ENCODE results near the gene RIPOR2. TPM values are rescaled to one million over a fixed set of nuclear protein-coding genes. Genes with fewer than 3 reads are reported as not detected.

Gene RIPOR2
- total RNA-seq, 1 donor from 2014 or later = 1.6 TPM

DNA sequence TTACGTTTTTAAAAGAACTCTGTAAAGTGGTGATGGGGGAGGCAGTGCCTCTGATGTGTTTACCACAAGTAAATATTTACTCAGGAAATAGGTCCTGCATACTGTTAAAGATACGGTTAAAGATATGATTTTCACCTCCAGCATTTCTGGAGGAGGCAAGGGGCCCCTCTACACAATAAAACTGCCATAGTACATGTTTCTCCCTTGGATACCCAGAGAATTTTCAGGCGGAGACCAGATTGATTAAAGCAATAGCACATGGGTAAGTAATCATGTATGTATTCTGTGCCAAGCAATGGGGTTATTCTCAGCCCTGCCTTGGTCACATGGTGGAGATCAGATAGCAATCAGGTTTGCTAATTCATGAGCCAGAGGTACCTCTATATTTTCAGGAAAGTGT, 9.6 kb downstream of the RIPOR2 start:
- TF ChIP-seq, protein P1, sequence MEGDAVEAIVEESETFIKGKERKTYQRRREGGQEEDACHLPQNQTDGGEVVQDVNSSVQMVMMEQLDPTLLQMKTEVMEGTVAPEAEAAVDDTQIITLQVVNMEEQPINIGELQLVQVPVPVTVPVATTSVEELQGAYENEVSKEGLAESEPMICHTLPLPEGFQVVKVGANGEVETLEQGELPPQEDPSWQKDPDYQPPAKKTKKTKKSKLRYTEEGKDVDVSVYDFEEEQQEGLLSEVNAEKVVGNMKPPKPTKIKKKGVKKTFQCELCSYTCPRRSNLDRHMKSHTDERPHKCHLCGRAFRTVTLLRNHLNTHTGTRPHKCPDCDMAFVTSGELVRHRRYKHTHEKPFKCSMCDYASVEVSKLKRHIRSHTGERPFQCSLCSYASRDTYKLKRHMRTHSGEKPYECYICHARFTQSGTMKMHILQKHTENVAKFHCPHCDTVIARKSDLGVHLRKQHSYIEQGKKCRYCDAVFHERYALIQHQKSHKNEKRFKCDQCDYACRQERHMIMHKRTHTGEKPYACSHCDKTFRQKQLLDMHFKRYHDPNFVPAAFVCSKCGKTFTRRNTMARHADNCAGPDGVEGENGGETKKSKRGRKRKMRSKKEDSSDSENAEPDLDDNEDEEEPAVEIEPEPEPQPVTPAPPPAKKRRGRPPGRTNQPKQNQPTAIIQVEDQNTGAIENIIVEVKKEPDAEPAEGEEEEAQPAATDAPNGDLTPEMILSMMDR (conservative IDR thresholded peaks at IDR 0.05; ENCODE audit: low read depth, low read length) = no peak
- DNase-seq (ENCODE audit: low read depth) = no peak
- no peak overlapping the region for H3K4me3 ChIP-seq (ENCODE audit: low read depth, low read length)

DNA sequence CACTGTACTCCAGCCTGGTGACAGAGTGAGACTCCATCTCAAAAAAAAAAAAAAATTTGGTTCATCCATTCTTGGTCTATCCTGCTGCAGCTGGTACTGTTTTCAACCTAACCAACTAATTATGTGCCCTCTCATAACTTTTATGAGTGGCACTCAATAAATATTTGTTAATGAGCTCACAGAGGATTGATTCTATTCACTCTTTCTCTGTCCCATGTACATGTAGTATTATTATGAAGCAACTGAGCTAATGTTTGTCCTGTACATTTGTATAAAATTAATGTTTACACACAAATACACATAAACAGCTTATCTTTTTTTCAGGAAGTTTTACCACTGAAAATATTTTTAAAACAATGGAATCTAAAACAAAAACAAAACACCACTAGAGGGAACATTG, 10.1 kb downstream of the RIPOR2 start:
- DNase-seq (ENCODE audit: low read depth) = no peak
- TF ChIP-seq, protein P1 (conservative IDR thresholded peaks at IDR 0.05; ENCODE audit: low read depth, low read length) = no peak
- H3K4me3 ChIP-seq (ENCODE audit: low read depth, low read length) = no peak overlapping the region

DNA sequence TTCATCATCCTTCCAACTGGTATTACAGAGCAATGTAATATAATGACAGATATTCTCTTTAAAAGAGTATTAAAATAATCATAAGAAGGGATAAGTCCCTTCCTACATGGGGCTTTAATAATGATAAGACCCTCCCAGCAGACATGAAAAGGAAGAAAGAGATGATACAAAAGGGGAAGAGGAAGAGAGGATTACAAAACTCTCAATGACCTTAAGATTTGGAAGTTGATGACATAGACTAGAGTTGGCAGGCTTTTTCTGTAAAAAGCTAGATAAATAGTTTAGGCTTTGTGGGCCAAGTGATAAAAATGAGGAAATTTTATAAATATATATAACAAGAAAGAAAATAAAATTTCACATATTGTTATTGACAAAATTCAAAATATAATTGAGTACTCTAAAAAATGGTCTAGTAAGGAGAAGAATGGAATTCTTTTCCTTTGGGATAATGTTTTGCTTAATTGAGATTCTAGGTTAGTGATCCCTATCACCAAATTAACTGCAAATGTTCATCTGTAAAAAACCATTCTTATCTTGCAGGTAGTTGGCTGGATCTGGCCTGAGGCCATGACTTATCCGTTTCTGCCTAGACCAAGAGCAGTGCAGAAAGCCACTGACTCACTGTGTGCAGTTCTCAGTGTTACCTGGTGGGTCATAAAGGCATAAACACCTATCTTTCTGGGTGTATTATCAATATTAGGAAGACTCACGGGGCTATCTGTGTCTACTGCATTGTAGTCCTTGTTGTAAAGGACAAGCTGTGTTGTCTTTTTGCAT, 11.0 kb downstream of the RIPOR2 start:
- DNase-seq (ENCODE audit: low read depth) = no peak
- TF ChIP-seq, protein P1 (conservative IDR thresholded peaks at IDR 0.05; ENCODE audit: low read depth, low read length) = no peak
- no peak overlapping the region for H3K4me3 ChIP-seq (ENCODE audit: low read depth, low read length)

DNA sequence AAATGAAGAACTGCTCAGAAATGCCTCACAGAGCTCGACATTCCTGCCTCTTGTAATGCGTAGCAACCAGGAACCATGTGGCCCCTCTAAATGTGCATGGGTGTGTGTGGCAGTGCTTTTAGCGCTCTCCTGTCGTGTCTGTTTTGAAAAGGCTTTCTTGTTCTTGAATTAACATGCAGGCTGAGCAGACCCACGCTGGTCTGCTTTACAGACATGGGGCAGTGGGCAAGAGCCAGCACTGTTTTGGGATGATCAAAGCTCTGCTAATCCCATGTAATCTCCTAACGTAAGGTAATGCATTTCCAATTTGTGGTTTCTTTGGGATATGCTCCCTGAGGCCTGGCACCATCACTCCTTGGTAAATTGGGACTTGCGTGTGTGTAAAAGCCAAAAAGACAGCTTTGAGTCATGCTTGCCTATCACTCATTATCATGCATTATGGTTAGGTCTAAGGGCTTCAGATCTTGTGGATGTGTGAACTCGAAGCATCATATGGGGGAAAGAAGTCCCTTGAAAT, 11.8 kb downstream of the RIPOR2 start:
- no peak for DNase-seq (ENCODE audit: low read depth)
- no peak overlapping the region for H3K4me3 ChIP-seq (ENCODE audit: low read depth, low read length)
- TF ChIP-seq, protein P1 (conservative IDR thresholded peaks at IDR 0.05; ENCODE audit: low read depth, low read length) = no peak

DNA sequence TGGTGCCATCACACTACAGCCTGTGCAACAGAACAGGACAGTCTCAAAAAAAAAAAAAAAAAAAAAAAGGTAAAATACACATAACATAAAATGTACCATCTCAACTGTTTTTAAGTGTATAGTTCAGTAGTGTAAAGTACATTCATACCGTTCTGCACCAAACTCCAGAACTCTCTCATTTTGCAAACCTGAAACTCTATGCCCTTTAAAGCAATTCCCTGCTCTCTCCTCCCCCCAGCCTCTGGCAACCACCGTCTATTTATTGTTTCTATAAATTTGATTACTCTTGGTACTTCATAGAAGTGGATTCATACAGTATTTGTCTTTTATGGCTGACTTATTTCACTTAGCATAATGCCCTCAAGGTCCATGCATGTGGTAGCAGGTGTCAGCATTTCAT, 12.9 kb downstream of the RIPOR2 start:
- no peak overlapping the region for H3K4me3 ChIP-seq (ENCODE audit: low read depth, low read length)
- TF ChIP-seq, protein P1 (conservative IDR thresholded peaks at IDR 0.05; ENCODE audit: low read depth, low read length) = no peak
- DNase-seq (ENCODE audit: low read depth) = no peak

DNA sequence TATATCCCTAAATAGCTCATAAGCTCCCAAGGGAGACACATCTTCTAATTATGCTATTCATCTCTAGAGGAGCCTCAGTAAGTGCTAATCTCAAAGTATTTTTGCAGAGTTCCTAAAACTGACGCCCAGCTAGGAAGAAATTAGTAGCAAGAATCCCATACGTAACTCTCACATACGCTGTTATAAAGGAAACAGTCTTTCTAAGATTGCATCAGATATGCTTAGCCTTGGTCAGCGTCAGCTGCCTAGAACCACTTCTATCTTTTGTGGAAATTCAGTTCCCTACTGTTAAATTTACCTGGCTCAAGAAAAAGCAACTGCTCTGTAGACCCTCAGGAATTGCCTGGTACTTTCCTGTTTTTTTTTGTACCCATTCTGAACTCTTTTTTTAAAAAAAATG, 13.6 kb downstream of the RIPOR2 start:
- no peak overlapping the region for H3K4me3 ChIP-seq (ENCODE audit: low read depth, low read length)
- no peak for DNase-seq (ENCODE audit: low read depth)
- TF ChIP-seq, protein P1 (conservative IDR thresholded peaks at IDR 0.05; ENCODE audit: low read depth, low read length) = no peak

DNA sequence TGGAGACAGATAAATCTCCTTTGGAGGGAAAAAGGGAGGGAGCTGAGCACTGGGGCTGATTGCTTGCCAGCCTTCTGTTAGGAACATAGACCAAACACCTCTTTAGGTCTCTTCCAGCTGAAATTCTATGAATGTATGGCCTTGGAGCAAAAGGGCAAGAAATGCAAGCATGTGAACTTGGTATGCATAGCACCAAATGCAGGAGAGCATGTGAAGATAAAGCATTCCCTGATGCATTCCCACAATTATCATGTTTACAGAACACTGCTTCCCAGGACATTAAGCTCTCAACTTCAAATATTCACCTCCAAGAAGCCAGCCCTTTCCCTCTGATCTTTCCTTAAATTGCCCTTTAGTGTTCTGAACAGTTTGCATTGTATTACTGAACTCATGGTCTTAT, 15.6 kb downstream of the RIPOR2 start:
- H3K4me3 ChIP-seq (ENCODE audit: low read depth, low read length) = no peak overlapping the region
- TF ChIP-seq, protein P1 (conservative IDR thresholded peaks at IDR 0.05; ENCODE audit: low read depth, low read length) = no peak
- no peak for DNase-seq (ENCODE audit: low read depth)

Measured in epithelial cell of proximal tubule (primary cell).